Measurements from ENCODE around the gene VPS54. TPM values are rescaled to one million over a fixed set of nuclear protein-coding genes. Genes with fewer than 3 reads are reported as not detected.

The VPS54 gene
- total RNA-seq, 1 experiment from 2014 or later: 9.8 TPM

DNA sequence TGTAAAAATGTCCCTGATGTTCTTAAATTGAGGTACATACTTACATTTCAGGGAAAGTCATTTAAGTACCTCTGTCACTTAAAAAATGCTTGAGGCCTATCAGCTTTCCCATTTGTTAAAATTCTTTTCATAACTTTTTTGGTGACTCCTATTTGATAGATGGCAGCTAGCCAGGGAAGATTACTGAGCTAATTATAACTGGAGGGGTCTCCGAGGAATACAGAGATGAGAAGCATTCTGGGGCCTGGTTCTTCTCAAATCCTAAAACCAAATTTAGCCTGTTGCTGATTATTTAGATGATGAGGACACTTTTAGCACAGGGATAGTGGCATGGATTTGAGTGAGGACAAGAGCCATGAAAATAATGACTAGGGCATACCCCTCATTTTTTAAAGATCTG lies 172.7 kb downstream of the VPS54 start:
- DNase-seq (ENCODE audit: low read depth): no peak

- no peak for DNase-seq (ENCODE audit: low read depth)
These were observed 173.4 kb downstream of the VPS54 start for GRCh38 chr2:63845866-63846265.

GRCh38 chr2:63844616-63845015 lies 174.6 kb downstream of the VPS54 start:
- DNase-seq (ENCODE audit: low read depth): no peak

- no peak for DNase-seq (ENCODE audit: low read depth)
These were observed 175.4 kb downstream of the VPS54 start for GRCh38 chr2:63843791-63844190.

DNA sequence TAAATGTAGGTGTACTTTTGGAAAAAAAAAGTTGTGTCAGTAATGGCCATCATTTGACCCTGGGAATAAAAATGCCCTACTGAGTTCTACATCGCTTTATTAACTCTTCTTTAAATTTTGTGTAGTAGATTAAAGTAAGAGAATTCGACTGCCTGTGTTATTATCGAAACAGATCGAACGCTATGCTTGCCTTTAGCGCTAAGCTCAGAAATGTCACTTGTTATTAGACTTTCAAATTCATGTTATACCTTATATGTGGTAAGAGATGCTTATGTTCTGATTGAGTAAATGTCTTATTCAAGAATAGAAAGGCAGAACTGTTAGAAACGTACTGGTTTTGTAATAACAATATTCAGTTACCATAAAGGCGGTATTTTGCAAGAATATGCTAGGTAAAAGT lies 176.1 kb downstream of the VPS54 start:
- no peak for DNase-seq (ENCODE audit: low read depth)

GRCh38 chr2:63842149-63843061 lies 176.8 kb downstream of the VPS54 start:
- DNase-seq (ENCODE audit: low read depth): peak; percentile 52

Small RNA genes lying within 50 kb of the gene (small RNA-seq; reads per million reads assigned to genes)
- not detected for gene RF01293

Other genes starting within 250 kb of the VPS54 start
- gene UGP2, start 177.5 kb downstream of the VPS54 start, total RNA-seq (2014; rRNA removed; shearing (Covaris generic)): 45.1 and 62.2 TPM in 2 replicates
- gene PELI1, start 125.0 kb upstream of the VPS54 start, total RNA-seq (2014; rRNA removed; shearing (Covaris generic)): 3.6 and 4.5 TPM in 2 replicates